Measurements from ENCODE around the gene TOMM34. TPM values are rescaled to one million over a fixed set of nuclear protein-coding genes. Genes with fewer than 3 reads are reported as not detected.

Gene TOMM34
- total RNA-seq, 4 donors from 2014 or later: 18.4 to 26.0 (median 23.0) TPM

- peak in 1 of 2 donors; percentile 46 for TF ChIP-seq POLR2A (IDR thresholded peaks at IDR 0.05)
- TF ChIP-seq, protein P1, sequence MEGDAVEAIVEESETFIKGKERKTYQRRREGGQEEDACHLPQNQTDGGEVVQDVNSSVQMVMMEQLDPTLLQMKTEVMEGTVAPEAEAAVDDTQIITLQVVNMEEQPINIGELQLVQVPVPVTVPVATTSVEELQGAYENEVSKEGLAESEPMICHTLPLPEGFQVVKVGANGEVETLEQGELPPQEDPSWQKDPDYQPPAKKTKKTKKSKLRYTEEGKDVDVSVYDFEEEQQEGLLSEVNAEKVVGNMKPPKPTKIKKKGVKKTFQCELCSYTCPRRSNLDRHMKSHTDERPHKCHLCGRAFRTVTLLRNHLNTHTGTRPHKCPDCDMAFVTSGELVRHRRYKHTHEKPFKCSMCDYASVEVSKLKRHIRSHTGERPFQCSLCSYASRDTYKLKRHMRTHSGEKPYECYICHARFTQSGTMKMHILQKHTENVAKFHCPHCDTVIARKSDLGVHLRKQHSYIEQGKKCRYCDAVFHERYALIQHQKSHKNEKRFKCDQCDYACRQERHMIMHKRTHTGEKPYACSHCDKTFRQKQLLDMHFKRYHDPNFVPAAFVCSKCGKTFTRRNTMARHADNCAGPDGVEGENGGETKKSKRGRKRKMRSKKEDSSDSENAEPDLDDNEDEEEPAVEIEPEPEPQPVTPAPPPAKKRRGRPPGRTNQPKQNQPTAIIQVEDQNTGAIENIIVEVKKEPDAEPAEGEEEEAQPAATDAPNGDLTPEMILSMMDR (IDR thresholded peaks at IDR 0.05): no peak
- H3K36me3 ChIP-seq: peaks cover 18 to 20% of the 10 kb centered on the region in 2 donors
- H3K27me3 ChIP-seq: no peaks in the 10 kb centered on the region
- intact Hi-C loops (cut with DNase I): no loop called here
- DNase-seq: peak; percentile 90 to 93
- H3K27ac ChIP-seq: no peak within 1 kb of the TSS
- H3K4me3 ChIP-seq (replicated peaks in 1 of 3): peak within 1 kb of the TSS; percentile 11 to 65 (median 47)
- no peaks in the 10 kb centered on the region for H3K9me3 ChIP-seq
- peaks cover 10 to 16% of the 10 kb centered on the region in 2 donors for H3K4me1 ChIP-seq
- WGBS, 2 donors: 6 to 9% methylated on average over 9 to 23 of the region's 61 CpGs
Measured at GRCh38 chr20:44909872-44910689, 50.1 kb downstream of the TOMM34 start, which contains the start of gene PABPC1L. Gene PABPC1L (plus strand): TSS chr20:44910060. CDS start chr20:44910144, 84 bp downstream.

- H3K9me3 ChIP-seq: no peaks in the 10 kb centered on the region
- DNase-seq: no peak
- peak overlapping the region in 1 of 3 donors; percentile 47 for H3K4me3 ChIP-seq (replicated peaks in 1 of 3)
- intact Hi-C loops (cut with DNase I): no loop called here
- H3K27ac ChIP-seq: no peak overlapping the region
- H3K4me1 ChIP-seq: peaks cover 10 to 16% of the 10 kb centered on the region in 2 donors
- H3K36me3 ChIP-seq: peaks cover 26 to 29% of the 10 kb centered on the region in 2 donors
- 27 to 29% methylated on average over 14 of the region's 14 CpGs for WGBS, 2 donors
- no peaks in the 10 kb centered on the region for H3K27me3 ChIP-seq
- TF ChIP-seq, protein P1 (IDR thresholded peaks at IDR 0.05): no peak
- no peak for TF ChIP-seq POLR2A (IDR thresholded peaks at IDR 0.05)
Measured at GRCh38 chr20:44908987-44909871, 51.0 kb downstream of the TOMM34 start.

DNA sequence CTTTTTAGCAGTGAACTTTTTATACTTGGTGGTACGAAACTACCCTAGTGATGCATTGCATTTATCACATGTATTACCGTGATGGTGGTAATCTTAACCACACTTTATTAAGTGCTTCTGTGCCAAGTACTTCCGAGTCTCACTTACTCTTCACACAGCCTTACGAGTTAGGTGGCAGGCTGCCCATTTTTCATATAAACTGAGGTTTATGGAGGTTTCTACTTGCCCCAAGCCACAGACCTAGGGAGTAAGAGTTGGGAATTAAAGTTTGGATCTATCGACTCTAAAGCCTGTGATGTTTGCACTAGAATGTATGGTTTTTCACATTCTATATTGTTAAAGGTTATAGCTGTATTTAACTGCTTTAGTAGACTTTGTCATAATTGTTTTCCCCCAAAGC lies 55.8 kb downstream of the TOMM34 start:
- WGBS, 2 donors: 86 to 91% methylated on average over 5 of the region's 5 CpGs
- no peaks in the 10 kb centered on the region for H3K27me3 ChIP-seq
- no peaks in the 10 kb centered on the region for H3K9me3 ChIP-seq
- peaks cover 40 to 51% of the 10 kb centered on the region in 2 donors for H3K36me3 ChIP-seq
- no peak for DNase-seq
- peaks cover 0 to 11% of the 10 kb centered on the region in 2 donors for H3K4me1 ChIP-seq
- intact Hi-C loops (cut with DNase I): no loop called here
- no peak overlapping the region for H3K27ac ChIP-seq
- no peak for TF ChIP-seq POLR2A (IDR thresholded peaks at IDR 0.05)
- TF ChIP-seq, protein P1 (IDR thresholded peaks at IDR 0.05): no peak
- H3K4me3 ChIP-seq (replicated peaks in 1 of 3): no peak overlapping the region

DNA sequence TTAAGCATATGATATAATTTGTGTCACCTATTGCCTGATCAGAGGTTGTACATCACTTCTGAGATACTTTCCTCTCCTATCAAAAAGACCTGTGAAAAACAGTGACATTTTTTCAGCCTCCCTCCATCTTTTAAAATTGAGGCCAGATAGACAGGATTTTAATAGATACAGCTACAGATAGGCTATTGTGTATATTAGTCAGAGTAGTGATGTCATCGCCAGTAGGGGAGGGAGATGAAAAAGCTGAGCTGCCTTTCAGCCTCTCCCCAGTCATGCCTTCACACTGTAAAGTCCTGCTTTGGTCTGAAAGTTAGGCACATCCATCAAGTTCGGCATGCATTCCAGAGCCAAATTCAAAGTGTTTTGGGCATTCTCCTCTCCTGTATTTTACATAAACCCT lies 58.2 kb downstream of the TOMM34 start:
- H3K27ac ChIP-seq: no peak overlapping the region
- H3K27me3 ChIP-seq: no peaks in the 10 kb centered on the region
- intact Hi-C loops (cut with DNase I): no loop called here
- no peak for DNase-seq
- WGBS, 2 donors: 94% methylated on average over 2 of the region's 2 CpGs
- H3K36me3 ChIP-seq: peaks cover 40 to 47% of the 10 kb centered on the region in 2 donors
- no peaks in the 10 kb centered on the region for H3K9me3 ChIP-seq
- no peak overlapping the region for H3K4me3 ChIP-seq (replicated peaks in 1 of 3)
- peaks cover 0 to 21% of the 10 kb centered on the region in 2 donors for H3K4me1 ChIP-seq
- no peak for TF ChIP-seq POLR2A (IDR thresholded peaks at IDR 0.05)
- TF ChIP-seq, protein P1 (IDR thresholded peaks at IDR 0.05): no peak
